ENCODE data around the gene PIGO.

The PIGO gene

DNA sequence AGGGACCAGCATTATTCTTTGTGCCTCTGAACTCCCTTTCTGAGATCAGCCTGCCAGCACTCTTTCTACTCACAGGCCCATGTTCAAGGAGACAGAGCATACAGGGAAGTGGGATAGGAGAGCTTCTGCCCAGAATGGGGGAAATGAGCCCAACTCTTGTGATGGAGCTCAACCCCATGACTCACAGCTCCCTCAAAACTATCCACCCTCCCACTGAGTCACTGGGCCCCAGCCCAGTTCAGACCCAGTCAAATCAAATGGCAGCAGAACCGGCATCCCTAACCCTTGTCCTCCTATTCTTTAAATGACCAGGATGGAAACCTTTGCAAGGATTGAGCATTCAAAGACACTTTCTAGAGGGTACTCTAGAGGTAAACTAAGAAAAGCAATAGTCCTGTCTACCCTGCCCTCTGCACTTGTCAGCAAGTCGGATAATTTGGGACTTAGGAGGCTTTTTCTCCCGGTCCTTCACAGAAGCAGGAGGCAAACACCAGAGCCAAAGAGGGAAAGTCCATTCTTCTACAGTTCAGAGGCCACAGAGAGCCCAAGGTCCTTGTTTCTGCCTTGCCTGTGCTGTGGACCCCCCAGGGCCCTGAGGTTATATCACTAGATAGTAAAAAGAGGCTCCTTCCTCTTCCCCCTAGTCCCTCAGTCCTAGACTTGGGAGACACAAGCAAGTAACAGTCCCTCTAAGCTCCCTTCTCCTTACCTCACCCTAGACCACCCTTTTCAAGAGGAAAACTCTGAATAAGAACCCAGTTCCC lies 16.0 kb upstream of the PIGO start:
- Histone ChIP-seq H3K27me3 (ENCODE audit: insufficient read depth, low read length) (no peaks in the 10 kb centered on the region), H3K36me3 (ENCODE audit: insufficient read depth, low read length) (peaks cover 15% of the 10 kb centered on the region), H3K4me3 (ENCODE audit: low read length) (peak overlapping the region; percentile 29), H3K4me1 (ENCODE audit: insufficient read depth, low read length) (peaks cover 48% of the 10 kb centered on the region), H2AFZ (ENCODE audit: low read depth, low read length) (no peak overlapping the region), H3K9me3 (ENCODE audit: low read length) (no peaks in the 10 kb centered on the region)

DNA sequence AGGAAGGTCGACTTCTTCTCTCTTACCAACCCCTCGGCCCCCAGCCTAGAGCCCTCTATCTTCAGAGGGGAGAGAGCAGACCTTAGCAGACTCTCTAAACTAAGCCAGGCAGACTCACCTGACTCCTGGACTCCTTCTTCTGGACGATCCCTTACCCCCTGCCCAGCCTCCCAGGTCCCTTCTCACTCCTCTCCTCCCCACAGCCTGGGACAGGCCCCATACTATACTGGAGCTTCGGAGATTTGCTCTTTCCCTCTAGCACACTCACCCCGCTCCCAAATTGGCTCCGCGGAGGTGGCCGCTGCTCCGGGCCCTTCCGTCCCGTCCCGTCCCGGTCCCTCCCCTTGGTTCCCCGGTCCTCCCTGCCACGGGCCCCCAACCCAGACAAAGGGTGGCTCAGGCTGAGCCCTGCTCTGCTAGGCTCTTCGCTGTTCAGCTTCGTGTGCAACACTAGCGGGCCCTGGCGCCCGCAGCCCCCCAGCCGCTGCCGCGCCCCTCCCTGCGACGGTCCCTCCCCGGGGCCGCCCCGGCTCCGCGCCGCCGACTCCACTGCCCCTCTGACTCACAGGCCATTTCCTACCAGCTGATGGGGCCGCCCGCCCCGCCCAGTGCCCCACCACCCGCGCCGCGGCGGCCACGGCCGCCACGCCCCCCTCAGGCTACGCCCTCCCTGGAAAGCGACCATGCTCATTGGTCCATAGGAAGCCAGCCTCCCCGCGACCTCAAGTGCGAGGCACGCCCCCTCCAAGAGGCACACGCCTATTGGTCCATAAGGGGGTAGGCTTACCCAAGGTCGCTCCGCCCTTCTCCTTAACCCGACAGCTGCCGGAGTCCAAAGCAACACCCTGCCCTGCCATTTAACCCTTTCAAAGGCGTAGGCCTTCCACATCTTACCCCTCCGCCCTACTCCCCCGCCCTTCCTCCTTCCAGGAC lies 14.9 kb upstream of the PIGO start:
- no peak overlapping the region for H2AFZ ChIP-seq (ENCODE audit: low read depth, low read length)
- H3K4me3 ChIP-seq (ENCODE audit: low read length), result peak overlapping the region; percentile 67
- peaks cover 43% of the 10 kb centered on the region for H3K4me1 ChIP-seq (ENCODE audit: insufficient read depth, low read length)
- H3K27me3 ChIP-seq (ENCODE audit: insufficient read depth, low read length), result no peaks in the 10 kb centered on the region
- peaks cover 23% of the 10 kb centered on the region for H3K36me3 ChIP-seq (ENCODE audit: insufficient read depth, low read length)
- no peaks in the 10 kb centered on the region for H3K9me3 ChIP-seq (ENCODE audit: low read length)

DNA sequence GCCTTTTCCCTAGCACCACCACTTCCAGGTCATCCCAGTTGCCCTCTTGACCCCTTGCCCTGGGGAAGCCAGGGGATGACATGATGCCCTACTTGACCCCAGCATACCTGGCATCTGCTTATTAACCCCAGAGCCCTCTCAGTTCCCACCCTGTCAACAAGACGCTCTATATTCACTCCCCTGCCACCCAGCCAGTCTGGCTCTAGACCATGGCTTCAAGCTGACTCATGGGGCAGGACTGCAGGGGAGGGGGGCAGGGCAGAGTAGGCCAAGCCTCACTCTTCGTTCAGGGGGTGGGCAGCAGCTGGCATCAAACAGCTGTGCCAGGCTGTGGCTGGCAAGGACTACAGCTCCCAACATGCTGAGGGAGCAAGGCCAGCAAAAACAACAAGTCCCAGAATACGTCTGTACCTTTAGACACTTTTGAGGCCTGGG lies 14.0 kb upstream of the PIGO start:
- Histone ChIP-seq H2AFZ (ENCODE audit: low read depth, low read length) (no peak overlapping the region), H3K27me3 (ENCODE audit: insufficient read depth, low read length) (no peaks in the 10 kb centered on the region), H3K4me3 (ENCODE audit: low read length) (peak overlapping the region; percentile 67), H3K9me3 (ENCODE audit: low read length) (no peaks in the 10 kb centered on the region), H3K36me3 (ENCODE audit: insufficient read depth, low read length) (peaks cover 32% of the 10 kb centered on the region), H3K4me1 (ENCODE audit: insufficient read depth, low read length) (peaks cover 47% of the 10 kb centered on the region)

DNA sequence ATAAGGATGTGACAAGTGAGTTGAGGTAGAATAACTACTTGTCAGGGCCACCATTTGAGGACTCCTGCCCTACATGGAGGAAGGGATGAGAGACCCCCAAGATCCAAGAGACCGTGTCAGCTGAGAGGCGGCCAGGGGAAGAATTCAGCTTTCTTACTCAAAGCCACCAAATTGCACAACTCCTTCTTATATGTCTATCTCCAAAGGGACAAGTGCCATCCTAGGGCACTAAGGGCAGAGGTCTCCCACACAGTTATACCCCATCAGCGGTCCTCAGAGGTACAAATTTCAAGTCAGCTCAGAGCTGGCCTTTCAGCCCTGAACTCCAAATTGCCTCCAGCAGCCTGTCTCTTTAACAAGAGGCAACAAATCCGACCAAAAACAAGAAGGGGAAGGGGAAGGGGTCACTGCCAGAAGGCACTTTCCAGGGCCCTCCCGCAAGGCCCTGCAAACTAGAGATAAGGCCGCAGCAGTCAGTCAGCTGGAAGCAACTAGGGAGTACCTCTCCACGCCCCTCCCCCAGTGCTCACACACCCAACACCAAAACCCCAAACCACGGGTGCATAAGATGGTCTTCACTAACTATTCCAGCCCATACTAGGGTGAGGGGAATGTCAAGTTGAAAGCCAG lies 12.7 kb upstream of the PIGO start:
- Histone ChIP-seq H3K4me1 (ENCODE audit: insufficient read depth, low read length) (peaks cover 56% of the 10 kb centered on the region), H3K4me3 (ENCODE audit: low read length) (no peak overlapping the region), H3K36me3 (ENCODE audit: insufficient read depth, low read length) (peaks cover 38% of the 10 kb centered on the region), H2AFZ (ENCODE audit: low read depth, low read length) (no peak overlapping the region), H3K9me3 (ENCODE audit: low read length) (no peaks in the 10 kb centered on the region), H3K27me3 (ENCODE audit: insufficient read depth, low read length) (no peaks in the 10 kb centered on the region)

DNA sequence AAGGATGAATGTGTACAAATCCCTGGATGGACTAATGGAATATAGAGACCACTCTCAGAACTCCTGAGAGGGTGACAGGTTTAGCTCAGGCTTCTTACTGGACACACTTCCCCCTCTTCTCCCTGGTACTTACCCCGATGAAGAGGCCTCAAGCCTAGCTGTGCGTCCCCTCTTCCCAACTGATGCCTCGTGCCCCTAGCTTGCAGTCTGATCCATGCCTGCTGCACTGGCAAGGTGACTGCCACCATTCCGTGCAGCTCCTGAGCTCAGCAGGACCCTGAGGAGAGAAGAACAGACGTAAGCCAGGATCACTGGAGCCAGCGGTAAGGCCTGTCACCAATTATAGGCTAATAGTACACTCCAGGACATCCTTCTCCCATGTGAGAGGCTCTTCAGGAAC lies 12.1 kb upstream of the PIGO start:
- H3K4me3 ChIP-seq (ENCODE audit: low read length), result no peak overlapping the region
- H3K27me3 ChIP-seq (ENCODE audit: insufficient read depth, low read length), result no peaks in the 10 kb centered on the region
- peaks cover 57% of the 10 kb centered on the region for H3K4me1 ChIP-seq (ENCODE audit: insufficient read depth, low read length)
- peaks cover 38% of the 10 kb centered on the region for H3K36me3 ChIP-seq (ENCODE audit: insufficient read depth, low read length)
- no peak overlapping the region for H2AFZ ChIP-seq (ENCODE audit: low read depth, low read length)
- no peaks in the 10 kb centered on the region for H3K9me3 ChIP-seq (ENCODE audit: low read length)

DNA sequence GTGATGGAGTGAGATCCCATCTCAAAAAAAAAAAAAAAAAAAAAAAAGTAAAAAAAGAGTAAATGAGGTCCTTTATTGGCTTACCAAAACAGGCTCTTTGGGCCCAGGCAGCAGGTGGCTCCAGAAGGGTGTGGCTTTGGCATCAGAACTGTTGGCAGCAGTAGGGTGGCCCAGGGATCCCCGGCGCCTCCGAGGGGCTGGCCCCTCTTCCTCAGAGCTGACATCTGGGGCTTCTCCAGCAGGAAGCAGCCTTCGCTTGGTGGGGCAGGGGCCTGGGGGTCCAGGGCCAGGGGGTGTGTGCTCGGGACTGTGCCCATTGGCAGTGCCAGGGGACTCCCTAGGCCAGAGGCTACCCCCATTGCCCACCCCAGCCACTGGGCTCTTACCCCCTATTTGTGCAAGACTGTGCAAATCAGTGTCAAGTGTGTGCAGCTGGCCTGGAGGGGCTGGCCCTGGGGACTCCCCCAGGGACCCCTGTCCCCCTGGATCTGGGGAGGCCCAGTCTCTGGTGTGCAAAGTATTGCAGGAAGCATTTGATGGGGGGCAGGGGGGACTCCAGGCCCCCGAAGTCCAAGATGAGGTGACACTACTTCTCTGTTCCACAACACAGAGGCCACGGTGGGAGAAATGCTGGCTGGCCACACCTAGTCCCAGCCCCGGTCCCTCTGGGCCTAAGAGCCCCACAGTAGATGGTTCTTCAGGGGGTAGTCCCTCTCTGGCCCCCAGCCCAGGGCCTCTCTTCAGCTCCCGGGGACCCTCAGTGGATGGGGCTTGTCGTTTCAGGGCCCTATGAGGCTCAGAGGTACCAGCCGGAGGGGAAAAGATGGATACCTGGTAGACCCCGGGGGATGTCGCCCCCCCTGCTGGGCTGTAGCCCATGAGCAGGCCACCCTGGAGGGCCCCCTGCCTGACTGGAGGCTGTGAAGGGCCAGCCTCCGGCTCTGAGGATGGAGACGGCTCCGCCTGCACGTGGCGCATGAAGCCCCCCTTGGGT lies 11.2 kb upstream of the PIGO start:
- Histone ChIP-seq H3K4me3 (ENCODE audit: low read length) (no peak overlapping the region), H3K9me3 (ENCODE audit: low read length) (no peaks in the 10 kb centered on the region), H3K27me3 (ENCODE audit: insufficient read depth, low read length) (no peaks in the 10 kb centered on the region), H3K36me3 (ENCODE audit: insufficient read depth, low read length) (peaks cover 38% of the 10 kb centered on the region), H2AFZ (ENCODE audit: low read depth, low read length) (no peak overlapping the region), H3K4me1 (ENCODE audit: insufficient read depth, low read length) (peaks cover 50% of the 10 kb centered on the region)

DNA sequence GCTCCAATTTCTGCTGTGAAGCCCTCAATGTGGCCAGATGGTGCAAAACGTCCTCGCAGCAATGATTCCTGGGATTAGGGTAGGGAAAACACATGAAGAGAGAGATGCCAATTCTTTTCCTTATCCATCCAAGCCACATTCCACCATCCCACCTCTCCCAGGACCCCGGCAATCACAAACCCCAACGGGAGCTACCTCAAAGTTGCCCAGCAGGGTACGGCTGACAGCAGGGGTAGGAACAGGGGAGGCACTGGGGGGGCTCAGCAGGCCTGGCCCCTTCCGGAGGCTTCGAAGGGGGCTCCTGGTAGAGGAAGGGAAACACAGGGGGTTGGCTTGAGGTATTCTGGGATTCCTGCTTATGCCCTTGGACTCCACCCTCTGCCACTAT lies 9.9 kb upstream of the PIGO start:
- Histone ChIP-seq H2AFZ (ENCODE audit: low read depth, low read length) (no peak overlapping the region), H3K4me3 (ENCODE audit: low read length) (no peak overlapping the region), H3K9me3 (ENCODE audit: low read length) (no peaks in the 10 kb centered on the region), H3K4me1 (ENCODE audit: insufficient read depth, low read length) (peaks cover 51% of the 10 kb centered on the region), H3K36me3 (ENCODE audit: insufficient read depth, low read length) (peaks cover 42% of the 10 kb centered on the region), H3K27me3 (ENCODE audit: insufficient read depth, low read length) (no peaks in the 10 kb centered on the region)

DNA sequence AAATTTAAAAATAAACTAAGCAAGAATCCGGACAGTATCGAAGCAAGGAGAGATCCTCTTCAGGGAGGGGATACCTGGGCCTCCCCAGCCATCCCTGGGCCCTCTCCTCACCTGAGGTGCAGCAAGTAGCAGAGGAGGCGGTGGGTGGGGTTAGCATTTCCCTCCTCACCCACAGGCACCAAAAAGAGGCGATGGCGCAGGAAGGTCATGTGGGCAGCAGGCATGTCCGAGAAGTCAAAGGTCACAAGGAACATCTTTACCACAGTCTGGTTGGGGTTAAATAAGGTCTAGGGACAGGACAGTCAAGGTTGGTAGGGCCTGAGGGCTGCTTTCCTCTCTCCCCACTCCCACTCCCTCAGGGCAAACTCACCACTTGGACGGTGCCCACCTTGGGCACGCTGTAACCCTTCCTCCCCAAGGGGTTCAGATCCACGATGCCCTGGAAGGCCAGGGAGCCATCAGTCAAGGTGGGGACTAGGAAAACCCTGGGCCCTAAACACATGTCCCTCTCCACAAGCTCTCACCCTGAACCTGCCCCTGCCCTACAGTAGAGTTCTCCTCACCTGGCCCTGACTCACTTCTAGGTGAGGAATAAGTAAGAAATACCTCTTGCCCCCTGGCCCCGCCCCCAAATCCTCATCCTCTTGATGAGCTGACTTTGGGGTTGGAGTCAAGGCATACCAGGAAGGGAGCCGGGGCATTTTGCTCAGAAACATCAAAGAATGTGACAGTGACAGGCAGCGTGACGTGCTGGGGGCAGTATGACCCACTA lies 9.4 kb upstream of the PIGO start:
- H3K36me3 ChIP-seq (ENCODE audit: insufficient read depth, low read length), result peaks cover 48% of the 10 kb centered on the region
- no peaks in the 10 kb centered on the region for H3K9me3 ChIP-seq (ENCODE audit: low read length)
- H2AFZ ChIP-seq (ENCODE audit: low read depth, low read length), result no peak overlapping the region
- H3K27me3 ChIP-seq (ENCODE audit: insufficient read depth, low read length), result no peaks in the 10 kb centered on the region
- no peak overlapping the region for H3K4me3 ChIP-seq (ENCODE audit: low read length)
- H3K4me1 ChIP-seq (ENCODE audit: insufficient read depth, low read length), result peaks cover 46% of the 10 kb centered on the region

DNA sequence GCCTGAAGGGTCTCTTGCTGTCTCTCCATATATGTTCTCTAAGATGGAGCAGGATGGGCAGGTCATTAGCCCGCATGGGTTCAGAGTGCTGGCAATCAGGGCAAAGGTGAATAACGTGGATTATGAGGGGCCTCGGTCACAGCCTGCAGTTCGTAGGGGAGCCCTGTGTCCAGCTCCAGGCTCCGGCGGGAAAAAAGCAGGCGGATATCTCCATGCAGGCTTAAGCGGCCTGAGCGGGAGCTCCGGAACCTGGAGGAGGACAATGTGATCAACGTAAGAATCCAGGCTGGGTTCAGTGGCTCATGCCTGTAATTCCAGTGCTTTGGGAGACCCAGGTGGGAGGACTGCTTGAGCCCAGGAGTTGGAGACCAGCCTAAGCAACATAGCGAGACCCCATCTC lies 8.7 kb upstream of the PIGO start:
- Histone ChIP-seq H3K4me1 (ENCODE audit: insufficient read depth, low read length) (peaks cover 40% of the 10 kb centered on the region), H3K36me3 (ENCODE audit: insufficient read depth, low read length) (peaks cover 54% of the 10 kb centered on the region), H3K9me3 (ENCODE audit: low read length) (no peaks in the 10 kb centered on the region), H2AFZ (ENCODE audit: low read depth, low read length) (no peak overlapping the region), H3K4me3 (ENCODE audit: low read length) (no peak overlapping the region), H3K27me3 (ENCODE audit: insufficient read depth, low read length) (no peaks in the 10 kb centered on the region)

DNA sequence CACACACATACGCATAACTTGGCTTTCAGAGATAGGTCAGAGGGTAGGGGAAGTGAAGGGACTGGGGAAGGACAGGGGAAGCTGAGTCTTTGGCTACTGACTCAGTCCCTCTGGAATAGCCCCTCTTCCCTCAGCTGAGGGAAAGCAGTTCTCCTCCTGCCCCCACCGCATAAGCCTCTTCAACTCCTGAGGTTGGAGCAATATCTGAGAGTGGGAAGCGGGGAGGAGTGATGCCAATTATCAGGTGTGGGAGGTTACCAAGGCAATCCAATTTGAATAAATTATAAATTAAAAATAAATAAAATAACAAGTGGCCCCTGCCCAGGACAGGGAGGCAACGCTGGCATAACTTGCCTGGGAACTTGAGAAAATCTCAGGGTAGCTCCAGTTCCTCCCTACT lies 8.2 kb upstream of the PIGO start:
- peaks cover 34% of the 10 kb centered on the region for H3K4me1 ChIP-seq (ENCODE audit: insufficient read depth, low read length)
- H3K36me3 ChIP-seq (ENCODE audit: insufficient read depth, low read length), result peaks cover 57% of the 10 kb centered on the region
- no peak overlapping the region for H2AFZ ChIP-seq (ENCODE audit: low read depth, low read length)
- H3K27me3 ChIP-seq (ENCODE audit: insufficient read depth, low read length), result no peaks in the 10 kb centered on the region
- H3K9me3 ChIP-seq (ENCODE audit: low read length), result no peaks in the 10 kb centered on the region
- H3K4me3 ChIP-seq (ENCODE audit: low read length), result no peak overlapping the region

DNA sequence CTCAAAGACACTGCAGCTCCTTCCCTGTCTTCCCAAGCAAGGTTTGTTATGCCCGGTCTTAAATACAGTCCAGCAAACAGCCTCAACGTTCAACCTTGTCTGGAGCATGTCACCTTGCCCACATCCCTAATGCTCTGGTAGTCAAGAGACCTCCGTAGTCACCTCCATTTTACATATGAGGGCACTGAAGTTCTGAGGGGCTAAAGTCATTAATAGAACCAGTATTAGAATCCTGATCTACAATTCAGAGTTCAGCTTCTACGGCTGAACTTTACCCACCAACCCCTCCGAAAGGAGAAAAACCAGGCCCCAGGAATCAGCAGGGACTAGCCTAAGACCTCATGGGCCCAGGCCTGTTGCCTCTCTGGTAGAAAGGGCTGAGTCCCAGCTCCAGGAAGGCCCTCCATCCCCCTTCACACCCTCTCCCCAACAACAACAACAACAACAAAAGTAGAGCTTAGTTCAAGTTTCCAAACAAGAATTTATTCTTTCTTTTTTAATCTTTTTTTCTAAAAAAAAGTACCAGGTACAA lies 7.3 kb upstream of the PIGO start:
- H2AFZ ChIP-seq (ENCODE audit: low read depth, low read length), result no peak overlapping the region
- no peaks in the 10 kb centered on the region for H3K9me3 ChIP-seq (ENCODE audit: low read length)
- peaks cover 51% of the 10 kb centered on the region for H3K36me3 ChIP-seq (ENCODE audit: insufficient read depth, low read length)
- no peaks in the 10 kb centered on the region for H3K27me3 ChIP-seq (ENCODE audit: insufficient read depth, low read length)
- peak overlapping the region; percentile 66 for H3K4me3 ChIP-seq (ENCODE audit: low read length)
- peaks cover 32% of the 10 kb centered on the region for H3K4me1 ChIP-seq (ENCODE audit: insufficient read depth, low read length)

All from neuron (in vitro differentiated cells).